ENCODE data around the gene IKZF4.
A peak's percentile ranks its signal among the peaks of the same experiment; 100 is the strongest.

IKZF4 gene

GRCh38 chr12:56080556-56081138, 59.8 kb downstream of the IKZF4 start:
- H3K4me3 ChIP-seq (ENCODE audit: low read depth in 1 of 2, low read length in 1 of 2) = peak overlapping the region in 1 of 2 experiments; percentile 58
- H3K4me1 ChIP-seq (ENCODE audit: control insufficient read depth in 1 of 2, insufficient read depth in 1 of 2, low read depth in 1 of 2, low read length in 1 of 2) = peaks cover 17 to 19% of the 10 kb centered on the region in 2 experiments
- no peak for TF ChIP-seq CTCF (IDR thresholded peaks at IDR 0.05)
- H3K9me3 ChIP-seq = no peaks in the 10 kb centered on the region
- no peak overlapping the region for H3K27ac ChIP-seq
- peaks cover 80% of the 10 kb centered on the region for H3K27me3 ChIP-seq
- H3K36me3 ChIP-seq = no peaks in the 10 kb centered on the region

GRCh38 chr12:56081393-56082347, 60.8 kb downstream of the IKZF4 start:
- Histone ChIP-seq H3K4me3 (ENCODE audit: low read depth in 1 of 2, low read length in 1 of 2) (no peak overlapping the region), H3K9me3 (no peaks in the 10 kb centered on the region), H3K36me3 (no peaks in the 10 kb centered on the region), H3K27me3 (peaks cover 80% of the 10 kb centered on the region), H3K4me1 (ENCODE audit: control insufficient read depth in 1 of 2, insufficient read depth in 1 of 2, low read depth in 1 of 2, low read length in 1 of 2) (peaks cover 17 to 19% of the 10 kb centered on the region in 2 experiments), H3K27ac (no peak overlapping the region)
- no peak for TF ChIP-seq CTCF (IDR thresholded peaks at IDR 0.05)

GRCh38 chr12:56082382-56082781, 61.5 kb downstream of the IKZF4 start:
- Histone ChIP-seq H3K27me3 (peaks cover 75% of the 10 kb centered on the region), H3K9me3 (no peaks in the 10 kb centered on the region), H3K4me3 (ENCODE audit: low read depth in 1 of 2, low read length in 1 of 2) (no peak overlapping the region), H3K36me3 (no peaks in the 10 kb centered on the region), H3K4me1 (ENCODE audit: control insufficient read depth in 1 of 2, insufficient read depth in 1 of 2, low read depth in 1 of 2, low read length in 1 of 2) (peaks cover 17 to 19% of the 10 kb centered on the region in 2 experiments), H3K27ac (no peak overlapping the region)
- no peak for TF ChIP-seq CTCF (IDR thresholded peaks at IDR 0.05)

- no peaks in the 10 kb centered on the region for H3K36me3 ChIP-seq
- H3K27me3 ChIP-seq = peaks cover 69% of the 10 kb centered on the region
Measured at GRCh38 chr12:56082967-56083366, 62.1 kb downstream of the IKZF4 start.

More at GRCh38 chr12:56082967-56083366, 62.1 kb downstream of the IKZF4 start:
- peaks cover 17 to 19% of the 10 kb centered on the region in 2 experiments for H3K4me1 ChIP-seq (ENCODE audit: control insufficient read depth in 1 of 2, insufficient read depth in 1 of 2, low read depth in 1 of 2, low read length in 1 of 2)
- H3K9me3 ChIP-seq = no peaks in the 10 kb centered on the region
- TF ChIP-seq CTCF (IDR thresholded peaks at IDR 0.05) = no peak
- no peak overlapping the region for H3K27ac ChIP-seq
- no peak overlapping the region for H3K4me3 ChIP-seq (ENCODE audit: low read depth in 1 of 2, low read length in 1 of 2)

Data from neutrophil (primary cell).